HG03460 (cell line): ENCODE data around the gene FBXL7.

Experiments
- ATAC-seq: cut with Tn5 transposase; IDR thresholded peaks from one replicate; pipeline ENCODE4 v1.9.1; 2021; ENCODE audit not compliant: unreplicated experiment

The FBXL7 gene

DNA sequence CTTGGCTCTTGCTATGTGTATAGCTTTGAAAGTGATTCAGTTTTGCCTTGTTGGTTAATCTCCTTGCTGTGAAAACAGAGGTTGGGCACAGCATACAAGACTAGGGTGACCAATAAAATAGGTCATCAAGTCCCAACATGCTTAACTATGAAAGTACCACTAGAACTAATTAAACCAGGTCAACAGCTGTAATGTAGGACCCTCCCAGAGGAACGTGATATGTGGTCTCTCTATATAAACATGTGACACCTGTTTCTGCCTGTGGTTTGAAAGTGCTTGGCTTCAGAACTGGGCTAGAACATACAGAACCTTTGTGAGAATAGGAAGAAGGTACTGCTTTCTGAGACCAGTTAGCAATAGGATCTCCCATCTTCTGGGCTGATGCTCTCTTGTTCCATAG is 297.1 kb downstream of the FBXL7 start:
- no peak for ATAC-seq

DNA sequence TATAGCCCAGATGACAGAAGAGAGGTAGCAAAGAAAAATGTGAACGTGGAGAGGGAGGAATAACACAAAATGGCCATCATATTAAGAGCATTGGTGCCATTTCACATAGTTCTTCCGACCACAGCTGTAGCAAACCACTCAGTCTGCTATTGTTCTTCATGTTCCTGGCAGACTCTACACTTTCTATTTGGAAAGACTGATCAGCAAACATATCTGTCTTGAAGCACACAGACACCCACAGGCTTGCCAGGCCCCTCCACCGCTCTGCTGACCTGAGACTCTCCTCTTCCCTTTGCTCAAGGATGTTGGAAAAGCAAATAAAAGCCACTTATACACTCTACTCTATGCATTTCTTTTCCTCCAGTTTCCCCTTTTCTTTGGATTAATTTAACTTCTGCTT is 298.0 kb downstream of the FBXL7 start:
- ATAC-seq = no peak

DNA sequence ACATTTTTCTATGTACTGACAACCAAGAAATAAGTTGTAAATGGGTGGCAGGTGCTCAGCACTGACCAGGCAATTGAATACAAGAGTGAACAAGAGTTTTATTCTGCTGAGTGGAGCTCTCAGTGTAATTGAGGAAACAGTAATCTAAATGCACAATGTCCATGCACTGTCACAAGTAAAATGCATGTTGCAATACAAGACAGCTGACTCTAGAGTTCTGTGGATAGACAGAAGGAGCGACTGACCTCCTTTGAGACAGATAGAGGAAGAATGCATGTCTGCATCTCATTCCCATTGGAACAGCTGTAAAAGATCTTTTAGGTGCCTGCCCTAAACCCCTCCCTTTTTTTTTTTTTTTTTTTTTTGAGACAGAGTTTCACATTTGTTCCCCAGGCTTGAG is 299.0 kb downstream of the FBXL7 start:
- ATAC-seq = no peak

GRCh38 chr5:15799612-15800011 is 299.6 kb downstream of the FBXL7 start:
- ATAC-seq = no peak

- ATAC-seq = no peak
Observed at GRCh38 chr5:15803280-15803679, 303.3 kb downstream of the FBXL7 start.

- no peak for ATAC-seq
Observed at GRCh38 chr5:15806613-15807012, 306.6 kb downstream of the FBXL7 start.

GRCh38 chr5:15807248-15807647 is 307.3 kb downstream of the FBXL7 start:
- ATAC-seq = no peak

- no peak for ATAC-seq
Observed at GRCh38 chr5:15807871-15808270, 307.9 kb downstream of the FBXL7 start.

DNA sequence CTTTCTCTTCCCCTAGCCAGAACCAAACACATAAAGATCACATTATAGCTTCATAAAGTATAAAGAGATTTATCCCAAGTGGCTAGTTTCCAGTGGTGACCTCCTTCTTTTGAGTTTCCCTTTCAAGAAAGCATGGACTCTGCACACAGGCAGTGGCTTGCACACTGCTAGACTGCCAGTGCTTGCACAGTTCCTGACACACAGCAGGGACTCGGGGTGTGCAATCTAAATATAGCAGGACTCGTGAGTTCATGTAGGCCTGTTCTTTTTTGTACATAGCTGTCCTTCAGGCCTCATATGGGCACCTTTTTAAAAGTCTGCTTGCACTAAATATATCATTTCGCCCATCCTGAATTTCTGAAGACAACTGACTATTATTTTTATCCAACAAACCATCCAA is 308.6 kb downstream of the FBXL7 start:
- ATAC-seq = no peak

DNA sequence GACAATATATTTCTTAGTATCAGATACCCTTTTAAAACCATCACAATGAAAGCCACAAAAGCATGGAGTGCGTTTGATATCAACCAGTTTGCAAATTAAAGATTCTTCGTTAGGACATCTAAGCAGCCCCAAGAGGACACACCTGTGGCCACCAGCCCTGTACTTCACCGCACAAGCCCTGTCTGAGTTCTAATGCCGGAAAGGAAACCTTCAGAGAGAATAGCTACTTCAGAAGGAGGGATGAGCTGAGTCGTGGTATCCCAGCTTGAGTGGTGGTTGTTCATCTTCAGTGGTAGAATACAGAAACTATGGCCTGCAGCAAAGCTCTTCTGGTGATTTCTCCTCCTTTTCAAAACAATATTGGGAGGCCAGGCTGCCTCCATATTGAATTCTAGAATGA is 319.6 kb downstream of the FBXL7 start:
- ATAC-seq = no peak

GRCh38 chr5:15821506-15821905 is 321.5 kb downstream of the FBXL7 start:
- no peak for ATAC-seq

DNA sequence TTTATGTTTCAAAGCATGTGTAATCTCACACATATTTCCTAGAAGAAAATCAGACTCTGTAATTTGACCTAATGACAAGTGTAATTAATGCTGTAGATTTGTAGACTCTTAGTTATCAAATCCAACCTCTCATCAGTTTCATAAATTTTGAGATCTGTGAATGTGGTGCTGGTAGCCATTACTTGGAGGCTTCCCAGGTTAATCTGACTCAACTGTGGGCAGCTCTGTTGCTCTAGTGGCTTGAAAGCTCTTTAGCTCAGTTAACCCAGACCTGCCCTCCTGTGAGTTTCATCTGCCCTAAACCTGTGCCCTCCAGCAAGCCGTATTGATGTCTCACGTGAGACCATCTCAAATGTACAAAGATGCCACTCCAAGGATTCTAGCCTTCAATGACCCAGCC is 323.4 kb downstream of the FBXL7 start:
- ATAC-seq = no peak

DNA sequence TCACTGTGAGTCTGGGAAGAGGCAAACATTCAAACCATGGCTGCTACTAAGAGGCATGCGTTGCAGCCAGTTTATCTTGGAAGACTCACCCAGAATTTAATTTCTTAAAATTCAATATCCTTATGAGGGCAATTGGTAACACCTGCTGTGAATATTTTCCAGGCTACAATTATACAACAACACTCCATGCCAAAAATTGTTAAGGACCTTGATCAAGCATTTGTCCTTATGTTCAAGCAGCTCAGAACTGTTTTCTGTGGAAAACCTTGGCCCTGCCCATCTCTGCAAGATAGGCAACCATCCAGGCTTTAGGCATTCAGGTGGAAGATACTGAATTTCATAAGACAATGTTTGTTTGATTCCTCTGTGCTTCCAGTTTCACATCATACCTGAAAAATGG is 327.8 kb downstream of the FBXL7 start:
- no peak for ATAC-seq

GRCh38 chr5:15831408-15831807 is 331.4 kb downstream of the FBXL7 start:
- ATAC-seq = no peak

DNA sequence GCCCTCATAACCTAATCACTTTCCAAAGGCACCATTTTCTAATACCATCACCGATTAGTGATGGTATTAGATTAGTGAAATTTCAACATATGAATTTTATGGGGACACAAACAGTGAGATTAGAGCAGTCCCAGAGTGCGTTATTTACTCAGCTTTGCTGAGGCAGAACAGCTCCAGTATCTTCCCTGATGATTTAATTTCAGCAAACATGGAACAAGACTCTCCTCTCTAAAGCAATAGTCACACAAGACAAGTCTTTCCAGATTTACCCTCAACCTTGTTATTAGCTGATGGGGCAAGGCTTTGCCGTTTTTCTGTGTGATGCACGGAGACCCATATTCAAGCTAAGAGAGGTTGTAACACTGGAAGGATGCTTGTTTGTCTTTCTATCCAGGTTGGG is 333.4 kb downstream of the FBXL7 start:
- ATAC-seq = no peak

- no peak for ATAC-seq
Observed at GRCh38 chr5:15834596-15835245, 334.7 kb downstream of the FBXL7 start.

GRCh38 chr5:15835514-15835913 is 335.5 kb downstream of the FBXL7 start:
- no peak for ATAC-seq

GRCh38 chr5:15837551-15838289 is 337.7 kb downstream of the FBXL7 start:
- no peak for ATAC-seq

GRCh38 chr5:15844253-15844652 is 344.3 kb downstream of the FBXL7 start:
- no peak for ATAC-seq

DNA sequence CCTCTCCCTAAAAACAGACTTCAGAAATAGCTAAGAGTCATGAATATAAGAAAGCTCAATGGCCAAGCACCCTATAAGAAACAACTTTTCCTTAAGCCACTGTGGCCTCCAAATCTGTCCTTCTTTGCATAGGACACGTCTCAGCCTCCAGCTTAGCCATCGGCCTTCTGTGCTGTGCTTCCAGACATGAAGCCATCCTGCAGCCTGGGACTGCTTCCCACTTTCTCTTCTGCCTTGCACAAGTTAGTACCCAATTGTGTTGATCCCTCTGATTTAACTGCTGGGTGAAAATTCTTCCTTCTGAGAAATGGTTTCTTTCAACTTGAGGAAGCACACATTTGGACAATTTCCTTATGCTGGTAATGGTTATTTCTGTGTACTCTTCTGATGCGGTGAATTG is 344.9 kb downstream of the FBXL7 start:
- ATAC-seq = no peak

DNA sequence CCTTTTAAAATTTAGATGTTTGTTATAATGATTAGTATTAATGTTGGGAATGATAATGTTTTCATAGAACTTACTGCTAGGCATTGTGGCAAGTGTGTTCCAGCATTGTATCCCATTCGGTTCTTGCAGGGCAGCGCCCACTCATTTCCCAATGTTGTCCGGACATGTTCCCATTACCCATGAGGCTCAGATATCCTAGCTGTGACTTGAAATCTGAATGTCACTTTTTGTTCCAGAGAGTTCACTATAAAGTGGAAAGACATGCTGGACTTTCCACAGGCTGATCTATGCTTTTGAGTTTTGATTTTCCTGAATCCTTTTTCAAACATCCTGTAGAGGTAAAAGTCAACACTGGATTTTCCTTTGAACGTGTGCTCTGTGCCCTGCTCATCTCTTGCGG is 350.6 kb downstream of the FBXL7 start:
- ATAC-seq = no peak

DNA sequence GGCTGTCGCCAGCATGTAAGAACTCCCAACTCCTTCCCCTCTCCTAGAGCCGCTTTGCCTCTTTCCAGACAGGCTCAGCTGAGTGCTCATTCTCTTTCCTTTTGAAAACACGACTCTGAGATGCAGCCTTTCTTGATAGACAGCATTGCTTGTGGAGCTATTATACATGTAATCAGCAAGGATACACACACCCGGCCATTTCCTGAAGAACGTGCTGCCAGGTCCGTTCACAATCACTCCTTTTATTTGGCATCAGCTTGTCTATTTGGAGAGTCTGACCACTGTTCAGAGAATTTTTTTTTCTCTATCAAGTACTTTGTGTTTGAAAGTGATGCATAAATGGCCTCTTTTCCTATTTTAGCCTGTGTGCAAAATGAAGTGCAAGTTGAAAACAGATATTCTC is 351.0 kb downstream of the FBXL7 start:
- ATAC-seq = no peak

DNA sequence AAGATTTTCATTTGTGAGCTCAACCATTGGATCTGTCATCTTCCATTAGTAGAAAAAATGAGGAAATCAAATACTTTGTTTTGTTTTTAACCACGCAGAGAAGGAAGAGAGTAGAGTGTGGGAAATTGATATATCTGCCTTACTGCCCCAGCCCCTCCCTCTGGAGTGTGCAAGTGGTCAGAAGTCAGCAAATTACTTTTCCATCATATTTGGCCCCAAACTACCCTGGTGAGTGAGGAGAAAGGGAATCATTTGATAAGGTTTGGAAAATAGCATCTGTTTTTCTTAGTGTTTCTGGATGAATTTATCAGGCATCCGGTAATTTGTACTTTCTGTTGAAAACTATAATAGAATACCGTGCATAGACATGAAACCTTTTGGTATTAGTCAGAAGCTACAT is 352.2 kb downstream of the FBXL7 start:
- no peak for ATAC-seq
